Osteoblast (primary cell): ENCODE data around the gene LPCAT1. TPM values are rescaled to one million over a fixed set of nuclear protein-coding genes. Genes with fewer than 3 reads are reported as not detected.

Source experiments
- DNase-seq: peaks from one replicate; pipeline ENCODE4 v3.0.0; 2011; ENCODE audit warnings: low spot score, mixed read lengths; ENCODE audit not compliant: insufficient read length; ENCODE audit errors: missing footprints
- H2AFZ ChIP-seq: 2 replicates; pipeline ENCODE4 v1.6.0; 2011; ENCODE audit warnings: mild to moderate bottlenecking, low read length
- H3K27ac ChIP-seq: 2 replicates; pipeline ENCODE4 v1.5.1; 2011; ENCODE audit warnings: mild to moderate bottlenecking, low read depth, low read length, moderate library complexity
- H3K27me3 ChIP-seq: 2 replicates; pipeline ENCODE4 v1.6.0; 2012; ENCODE audit warnings: mild to moderate bottlenecking, control low read depth, inconsistent platforms, low read length, moderate library complexity; ENCODE audit not compliant: insufficient read depth
- H3K36me3 ChIP-seq: 2 replicates; pipeline ENCODE4 v1.5.1; 2011; ENCODE audit warnings: mild to moderate bottlenecking, low read length, control low read depth, moderate library complexity; ENCODE audit not compliant: insufficient read depth
- H3K4me1 ChIP-seq: 2 replicates; pipeline ENCODE4 v1.5.1; 2011; ENCODE audit warnings: mild to moderate bottlenecking, low read length, control low read depth, moderate library complexity; ENCODE audit not compliant: insufficient read depth
- H3K4me2 ChIP-seq: 2 replicates; pipeline ENCODE4 v1.6.0; 2011; ENCODE audit warnings: mild to moderate bottlenecking, low read length; ENCODE audit not compliant: insufficient read depth
- H3K4me3 ChIP-seq: fragments of 200-600 bp; sonication (generic); 3 replicates; pipeline ENCODE4 v1.5.1; 2012; ENCODE audit warnings: mild to moderate bottlenecking, low read length, inconsistent platforms; ENCODE audit not compliant: insufficient read depth
- H3K79me2 ChIP-seq: 2 replicates; pipeline ENCODE4 v1.6.0; 2012; ENCODE audit warnings: mild to moderate bottlenecking, low read length, control low read depth, inconsistent platforms; ENCODE audit not compliant: insufficient read depth
- H3K9me3 ChIP-seq: 2 replicates; pipeline ENCODE4 v1.5.1; 2011; ENCODE audit warnings: low read depth, low read length, control low read depth
- H4K20me1 ChIP-seq: 2 replicates; pipeline ENCODE4 v1.6.0; 2012; ENCODE audit warnings: mild to moderate bottlenecking, low read length, control low read depth; ENCODE audit not compliant: insufficient read depth
- CTCF ChIP-seq: IDR thresholded peaks from 2 replicates; pipeline ENCODE4 v1.5.1; 2011; ENCODE audit warnings: mild to moderate bottlenecking, low read depth, low read length, moderate library complexity; ENCODE audit errors: extremely low read depth
- total RNA-seq: library from RNA; depleted of rRNA; stranded (reverse); fragments of >200 nt; gene quantifications from 2 replicates; pipeline ENCODE4 v1.2.3, GENCODE V29; 2012

LPCAT1 gene
- total RNA-seq, 1 donor, result 11.6 TPM

- Histone ChIP-seq H3K4me2 (no peak overlapping the region), H3K4me3 (no peak overlapping the region), H3K9me3 (no peaks in the 10 kb centered on the region), H3K79me2 (no peaks in the 10 kb centered on the region), H2AFZ (no peak overlapping the region), H3K27me3 (no peaks in the 10 kb centered on the region), H3K4me1 (no peaks in the 10 kb centered on the region), H3K36me3 (no peaks in the 10 kb centered on the region), H4K20me1 (no peaks in the 10 kb centered on the region), H3K27ac (no peak overlapping the region)
- DNase-seq, result peak; percentile 48
- no peak for TF ChIP-seq CTCF
Measured at GRCh38 chr5:1415626-1416360, 108.0 kb downstream of the LPCAT1 start.

GRCh38 chr5:1415059-1415425, 108.7 kb downstream of the LPCAT1 start:
- H3K36me3 ChIP-seq, result no peaks in the 10 kb centered on the region

GRCh38 chr5:1414311-1415058, 109.3 kb downstream of the LPCAT1 start:
- Histone ChIP-seq H3K4me2 (no peak overlapping the region), H3K27ac (no peak overlapping the region), H3K4me1 (no peaks in the 10 kb centered on the region), H4K20me1 (no peaks in the 10 kb centered on the region), H3K9me3 (no peaks in the 10 kb centered on the region), H3K79me2 (no peaks in the 10 kb centered on the region), H3K36me3 (no peaks in the 10 kb centered on the region), H3K27me3 (no peaks in the 10 kb centered on the region), H3K4me3 (no peak overlapping the region), H2AFZ (no peak overlapping the region)
- no peak for DNase-seq
- no peak for TF ChIP-seq CTCF

More at GRCh38 chr5:1415059-1415425, 108.7 kb downstream of the LPCAT1 start:
- no peaks in the 10 kb centered on the region for H4K20me1 ChIP-seq
- no peak overlapping the region for H3K27ac ChIP-seq
- no peak for DNase-seq
- H3K4me2 ChIP-seq, result no peak overlapping the region
- no peak overlapping the region for H3K4me3 ChIP-seq
- H3K9me3 ChIP-seq, result no peaks in the 10 kb centered on the region
- no peaks in the 10 kb centered on the region for H3K79me2 ChIP-seq
- no peak overlapping the region for H2AFZ ChIP-seq
- TF ChIP-seq CTCF, result no peak
- no peaks in the 10 kb centered on the region for H3K4me1 ChIP-seq
- H3K27me3 ChIP-seq, result no peaks in the 10 kb centered on the region

- H3K79me2 ChIP-seq, result no peaks in the 10 kb centered on the region
- no peaks in the 10 kb centered on the region for H3K9me3 ChIP-seq
- H3K4me3 ChIP-seq, result no peak overlapping the region
- H3K4me1 ChIP-seq, result no peaks in the 10 kb centered on the region
- H4K20me1 ChIP-seq, result no peaks in the 10 kb centered on the region
- no peaks in the 10 kb centered on the region for H3K36me3 ChIP-seq
- H3K27ac ChIP-seq, result no peak overlapping the region
- no peak overlapping the region for H2AFZ ChIP-seq
- no peak for TF ChIP-seq CTCF
- no peak for DNase-seq
- H3K4me2 ChIP-seq, result no peak overlapping the region
- no peaks in the 10 kb centered on the region for H3K27me3 ChIP-seq
Measured at GRCh38 chr5:1413611-1414241, 110.0 kb downstream of the LPCAT1 start.
